ENCODE measurements around the gene GABRD. TPM values are rescaled to one million over a fixed set of nuclear protein-coding genes. Genes with fewer than 3 reads are reported as not detected.

GABRD gene
- total RNA-seq, result not detected in 2 replicates

GRCh38 chr1:2019172-2019543 is at the start of gene GABRD:
TSS of gene GABRD (plus strand) at chr1:2019345. CDS start at chr1:2019424, 79 bp downstream.

GRCh38 chr1:2003541-2004131 is 15.5 kb upstream of the GABRD start, which contains the start of gene CFAP74:
TSS of gene CFAP74 (minus strand) at chr1:2003786. CDS start at chr1:1990956, 12,830 bp downstream.

GRCh38 chr1:2049718-2050431 is 30.7 kb downstream of the GABRD start, which contains the start of gene PRKCZ:
TSS of gene PRKCZ (plus strand) at chr1:2050411. CDS start at chr1:2050631, 220 bp downstream.

Other genes starting within 250 kb of the GABRD start
- gene NADK, start 240.9 kb upstream of the GABRD start, total RNA-seq, result 56.2 and 65.3 TPM in 2 replicates
- gene GNB1, start 128.3 kb upstream of the GABRD start, total RNA-seq, result 76.8 and 85.8 TPM in 2 replicates
- under 0.01 and 0.20 TPM in 2 replicates for gene CALML6, start 104.1 kb upstream of the GABRD start, total RNA-seq
- gene TMEM52, start 100.1 kb upstream of the GABRD start, total RNA-seq, result 0.37 and 0.59 TPM in 2 replicates
- not detected in 2 replicates for gene CFAP74, start 15.6 kb upstream of the GABRD start, total RNA-seq
- gene PRKCZ, start 31.1 kb downstream of the GABRD start, total RNA-seq, result 1.2 and 1.8 TPM in 2 replicates
- gene FAAP20, start 175.4 kb downstream of the GABRD start, total RNA-seq, result 15.4 and 18.0 TPM in 2 replicates
- 18.4 and 22.3 TPM in 2 replicates for gene SKI, start 209.0 kb downstream of the GABRD start, total RNA-seq

All from subcutaneous preadipocyte (primary cell).